ENCODE data around the gene SNX5.

DNA sequence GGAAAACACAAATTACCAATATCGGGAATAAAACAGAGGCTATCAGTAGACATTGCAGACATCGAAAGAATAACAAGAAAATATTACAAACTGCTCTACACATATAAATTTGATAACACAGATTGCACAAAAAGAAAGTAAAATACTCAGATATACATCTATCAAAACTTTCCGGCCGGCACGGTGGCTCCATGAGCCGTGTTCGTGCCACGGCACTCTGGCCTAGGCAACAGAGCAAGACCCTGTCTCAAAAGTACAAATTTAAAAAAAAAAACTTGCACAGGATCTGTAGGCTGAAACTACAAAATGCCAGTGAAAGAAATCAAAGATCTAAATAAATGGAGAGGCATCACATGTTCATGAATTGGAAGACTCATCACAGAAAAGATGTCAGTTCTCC lies 49.4 kb downstream of the SNX5 start:
- TF ChIP-seq, protein P1, sequence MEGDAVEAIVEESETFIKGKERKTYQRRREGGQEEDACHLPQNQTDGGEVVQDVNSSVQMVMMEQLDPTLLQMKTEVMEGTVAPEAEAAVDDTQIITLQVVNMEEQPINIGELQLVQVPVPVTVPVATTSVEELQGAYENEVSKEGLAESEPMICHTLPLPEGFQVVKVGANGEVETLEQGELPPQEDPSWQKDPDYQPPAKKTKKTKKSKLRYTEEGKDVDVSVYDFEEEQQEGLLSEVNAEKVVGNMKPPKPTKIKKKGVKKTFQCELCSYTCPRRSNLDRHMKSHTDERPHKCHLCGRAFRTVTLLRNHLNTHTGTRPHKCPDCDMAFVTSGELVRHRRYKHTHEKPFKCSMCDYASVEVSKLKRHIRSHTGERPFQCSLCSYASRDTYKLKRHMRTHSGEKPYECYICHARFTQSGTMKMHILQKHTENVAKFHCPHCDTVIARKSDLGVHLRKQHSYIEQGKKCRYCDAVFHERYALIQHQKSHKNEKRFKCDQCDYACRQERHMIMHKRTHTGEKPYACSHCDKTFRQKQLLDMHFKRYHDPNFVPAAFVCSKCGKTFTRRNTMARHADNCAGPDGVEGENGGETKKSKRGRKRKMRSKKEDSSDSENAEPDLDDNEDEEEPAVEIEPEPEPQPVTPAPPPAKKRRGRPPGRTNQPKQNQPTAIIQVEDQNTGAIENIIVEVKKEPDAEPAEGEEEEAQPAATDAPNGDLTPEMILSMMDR (IDR thresholded peaks at IDR 0.05): no peak
- TF ChIP-seq POLR2AphosphoS5 (IDR thresholded peaks at IDR 0.05): no peak
- no peak for TF ChIP-seq EP300 (IDR thresholded peaks at IDR 0.05)
